SK-N-SH (cell line): Measurements from ENCODE around the gene ANKH. TPM values are rescaled to one million over a fixed set of nuclear protein-coding genes. Genes with fewer than 3 reads are reported as not detected.

ENCODE experiments used
- CTCF ChIA-PET: fragments of 300-600, 350-600 bp; formaldehyde crosslinking; extraction: SDS; loops from one replicate; lab custom pipeline; 2021; lab: Yijun Ruan, JAX
- POLR2A ChIA-PET: fragments of 350-600 bp; sonication (Branson Sonifier 250); formaldehyde crosslinking; extraction: SDS; loops from one replicate; lab custom pipeline; 2020; ENCODE audit warnings: antibody characterized with exemption, inconsistent platforms; lab: Yijun Ruan, JAX
- DNase-seq: peaks from one replicate; pipeline ENCODE4 v3.0.0; 2012
- H2AFZ ChIP-seq: fragments of 200-600 bp; sonication (generic); 2 replicates; pipeline ENCODE4 v1.8.1; 2016; ENCODE audit warnings: antibody characterized with exemption, mild to moderate bottlenecking, low read depth
- H3F3A ChIP-seq: fragments of 200-600 bp; sonication (generic); replicated peaks from 2 replicates; pipeline ENCODE3; 2016; ENCODE audit warnings: antibody characterized with exemption, mild to moderate bottlenecking; ENCODE audit not compliant: insufficient read depth
- H3K27ac ChIP-seq, 2 experiments: fragments of 200-500 bp in 1 of 2; fragments of 200-600 bp in 1 of 2; sonication (Bioruptor generic) in 1 of 2; sonication (generic), shearing (Covaris generic) in 1 of 2; 2 replicates each; pipeline versions ENCODE4 v1.5.1 to v1.6.1; 2014 to 2016; ENCODE audit warnings: low read depth in 2 of 2, inconsistent platforms in 1 of 2, low read length in 1 of 2, mild to moderate bottlenecking in 1 of 2, mixed read lengths in 1 of 2
- H3K27me3 ChIP-seq: fragments of 200-600 bp; sonication (generic), shearing (Covaris generic); 2 replicates; pipeline ENCODE4 v1.6.1; 2016; ENCODE audit warnings: mixed run types; ENCODE audit not compliant: insufficient read depth
- H3K36me3 ChIP-seq, 2 experiments: fragments of 200-500 bp in 1 of 2; fragments of 200-600 bp in 1 of 2; sonication (Bioruptor generic) in 1 of 2; sonication (generic) in 1 of 2; replicated peaks in 1 of 2; 2 replicates each; pipeline versions ENCODE3 to v1.5.1; 2014 to 2016; ENCODE audit warnings: low read length in 1 of 2, mild to moderate bottlenecking in 1 of 2; ENCODE audit not compliant: insufficient read depth in 2 of 2, control insufficient read depth in 1 of 2
- H3K4me1 ChIP-seq, 2 experiments: fragments of 200-500 bp in 1 of 2; fragments of 200-600 bp in 1 of 2; sonication (Bioruptor generic) in 1 of 2; sonication (generic), shearing (Covaris generic) in 1 of 2; 2 replicates each; pipeline versions ENCODE4 v1.5.1 to v1.6.1; 2014 to 2016; ENCODE audit warnings: low read depth in 1 of 2, low read length in 1 of 2, mixed run types in 1 of 2; ENCODE audit not compliant: insufficient read depth in 2 of 2, control insufficient read depth in 1 of 2
- H3K4me2 ChIP-seq: fragments of 200-600 bp; sonication (generic), shearing (Covaris generic); 2 replicates; pipeline ENCODE4 v1.6.1; 2017; ENCODE audit warnings: mixed run types
- H3K4me3 ChIP-seq, 2 experiments: fragments of 200-500 bp in 1 of 2; fragments of 200-600 bp in 1 of 2; sonication (Bioruptor generic) in 1 of 2; sonication (generic), shearing (Covaris generic) in 1 of 2; 2 replicates each; pipeline versions ENCODE4 v1.5.1 to v1.8.1; 2014 to 2016; ENCODE audit warnings: low read depth in 2 of 2, inconsistent platforms in 1 of 2, low read length in 1 of 2, mild to moderate bottlenecking in 1 of 2, mixed read lengths in 1 of 2, moderate library complexity in 1 of 2
- H3K79me2 ChIP-seq: fragments of 200-600 bp; sonication (generic); 2 replicates; pipeline ENCODE4 v1.8.1; 2017; ENCODE audit warnings: mild to moderate bottlenecking; ENCODE audit not compliant: insufficient read depth
- H3K9ac ChIP-seq: fragments of 200-600 bp; sonication (generic); 2 replicates; pipeline ENCODE4 v1.6.1; 2017; ENCODE audit warnings: mixed run types
- H3K9me2 ChIP-seq: fragments of 200-600 bp; sonication (generic); 2 replicates; pipeline ENCODE4 v1.6.1; 2017; ENCODE audit warnings: mixed run types
- H3K9me3 ChIP-seq: fragments of 200-600 bp; sonication (generic); 2 replicates; pipeline ENCODE4 v1.6.1; 2017; ENCODE audit warnings: mixed run types, mild to moderate bottlenecking, moderate library complexity
- H4K20me1 ChIP-seq: fragments of 200-600 bp; sonication (generic); 2 replicates; pipeline ENCODE4 v1.6.1; 2017; ENCODE audit warnings: mild to moderate bottlenecking, mixed run types; ENCODE audit not compliant: insufficient read depth
- CTCF ChIP-seq: fragments of 200-600 bp; sonication (generic); IDR thresholded peaks from 2 replicates; pipeline ENCODE4 v1.6.1; 2017; ENCODE audit warnings: antibody characterized with exemption, mild to moderate bottlenecking, moderate library complexity
- EZH2phosphoT487 ChIP-seq: fragments of 200-600 bp; sonication (generic); IDR thresholded peaks from 2 replicates; pipeline ENCODE4 v1.6.1; 2017; ENCODE audit warnings: low read depth, mixed run types, mild to moderate bottlenecking, antibody characterized with exemption, moderate library complexity, borderline replicate concordance
- FOXM1 ChIP-seq: IDR thresholded peaks from 2 replicates; pipeline ENCODE4 v1.4.0; 2012; ENCODE audit warnings: low read depth, mild to moderate bottlenecking
- GABPA ChIP-seq: IDR thresholded peaks from 2 replicates; pipeline ENCODE4 v1.4.0; 2012; ENCODE audit warnings: low read depth, mild to moderate bottlenecking
- MAX ChIP-seq: IDR thresholded peaks from 2 replicates; pipeline ENCODE4 v1.4.0; 2012; ENCODE audit warnings: low read depth
- POLR2AphosphoS5 ChIP-seq: IDR thresholded peaks from 2 replicates; pipeline ENCODE4 v1.6.1; 2012; ENCODE audit warnings: low read depth, low read length
- RAD21 ChIP-seq: IDR thresholded peaks from 2 replicates; pipeline ENCODE4 v1.6.1; 2012; ENCODE audit warnings: mild to moderate bottlenecking, low read length
- REST ChIP-seq: IDR thresholded peaks from 2 replicates; pipeline ENCODE4 v1.6.1; 2012; ENCODE audit warnings: mild to moderate bottlenecking, low read depth, low read length, moderate library complexity
- TAF1 ChIP-seq: IDR thresholded peaks from 2 replicates; pipeline ENCODE4 v1.6.1; 2012; ENCODE audit warnings: low read depth, mild to moderate bottlenecking, low read length, moderate library complexity, borderline replicate concordance
- USF1 ChIP-seq: IDR thresholded peaks from 2 replicates; pipeline ENCODE4 v1.4.0; 2012; ENCODE audit warnings: low read depth, borderline replicate concordance
- USF2 ChIP-seq: fragments of 150-350 bp; IDR thresholded peaks from 2 replicates; pipeline ENCODE4 v1.6.1; 2017; ENCODE audit warnings: antibody characterized with exemption, low read length, low read depth, borderline replicate concordance
- WGBS: methylation state at CpG from one replicate; pipeline ENCODE4 v1.1.6; 2017; ENCODE audit warnings: low lambda C conversion rate; 5-methylcytosine and 5-hydroxymethylcytosine counted together
- polyA plus RNA-seq, 3 experiments: library from polyadenylated mRNA; depleted of rRNA; stranded (reverse); fragments of >200 nt; gene quantifications; 2 replicates each; pipeline ENCODE4 v1.2.3, GENCODE V29; 2012

The ANKH gene
- polyA plus RNA-seq, 1 of the 3 experiments (the other 2 are of a cell fraction), result 22.0 TPM

GRCh38 chr5:14787801-14788579, 83.6 kb downstream of the ANKH start:
- Histone ChIP-seq H3K27ac (no peak overlapping the region), H3F3A (no peaks in the 10 kb centered on the region), H4K20me1 (no peaks in the 10 kb centered on the region), H3K4me2 (no peak overlapping the region), H3K79me2 (no peaks in the 10 kb centered on the region), H3K36me3 (peaks cover 0 to 6% of the 10 kb centered on the region in 2 experiments), H3K9me2 (no peaks in the 10 kb centered on the region), H3K4me1 (no peaks in the 10 kb centered on the region), H3K9ac (no peak overlapping the region), H3K9me3 (no peaks in the 10 kb centered on the region), H3K27me3 (no peaks in the 10 kb centered on the region), H3K4me3 (no peak overlapping the region), H2AFZ (no peak overlapping the region)
- no peak for DNase-seq
- CTCF ChIA-PET, result no interaction called here
- WGBS, result 92% methylated on average over 6 of the region's 6 CpGs
- POLR2A ChIA-PET, result no interaction called here
- TF ChIP-seq TAF1, result no peak
- no peak for TF ChIP-seq GABPA
- TF ChIP-seq CTCF, result no peak
- no peak for TF ChIP-seq POLR2AphosphoS5
- no peak for TF ChIP-seq USF2
- TF ChIP-seq FOXM1, result no peak
- TF ChIP-seq RAD21, result no peak
- TF ChIP-seq MAX, result no peak
- no peak for TF ChIP-seq EZH2phosphoT487
- TF ChIP-seq USF1, result no peak
- no peak for TF ChIP-seq REST
